Activated naive CD4-positive, alpha-beta T cell treated with anti-CD3 and anti-CD28 coated beads for 36 hours (primary cell): ENCODE measurements around the gene GMEB2. TPM values are rescaled to one million over a fixed set of nuclear protein-coding genes. Genes with fewer than 3 reads are reported as not detected.

Source experiments
- CTCF ChIA-PET: fragments of 350-600 bp; sonication (Branson Sonifier 250); formaldehyde crosslinking; loops from one replicate; lab custom pipeline; 2021; ENCODE audit warnings: antibody characterized with exemption; lab: Charles Lee
- DNase-seq: peaks from one replicate; pipeline ENCODE4 v3.0.0-alpha.2; 2020
- H3K27ac Mint-ChIP-seq: one replicate; pipeline ENCODE4 v1.8.0; 2021; ENCODE audit warnings: mild to moderate bottlenecking, mixed read lengths
- H3K27me3 Mint-ChIP-seq: one replicate; pipeline ENCODE4 v1.8.0; 2021; ENCODE audit warnings: low read depth, mixed read lengths
- H3K36me3 Mint-ChIP-seq: one replicate; pipeline ENCODE4 v1.8.0; 2021; ENCODE audit warnings: low read depth, mixed read lengths
- H3K4me1 Mint-ChIP-seq: one replicate; pipeline ENCODE4 v1.8.0; 2021; ENCODE audit warnings: low read depth, mixed read lengths
- H3K4me3 Mint-ChIP-seq: one replicate; pipeline ENCODE4 v1.8.0; 2021; ENCODE audit warnings: mild to moderate bottlenecking, moderate library complexity, mixed read lengths
- H3K9me3 Mint-ChIP-seq: one replicate; pipeline ENCODE4 v1.8.0; 2021; ENCODE audit warnings: mixed read lengths
- intact Hi-C: fragments of 100-400 bp; cut with micrococcal nuclease; formaldehyde crosslinking; loops from one replicate; pipeline ENCODE4 v1.15.1; 2023
- total RNA-seq, 2 experiments: library from RNA; stranded (reverse); gene quantifications; one replicate each; pipeline ENCODE4 v1.2.3, GENCODE V29; 2021

The GMEB2 gene
- total RNA-seq, 2 experiments from 2014 or later, result 16.7 to 18.0 TPM

DNA sequence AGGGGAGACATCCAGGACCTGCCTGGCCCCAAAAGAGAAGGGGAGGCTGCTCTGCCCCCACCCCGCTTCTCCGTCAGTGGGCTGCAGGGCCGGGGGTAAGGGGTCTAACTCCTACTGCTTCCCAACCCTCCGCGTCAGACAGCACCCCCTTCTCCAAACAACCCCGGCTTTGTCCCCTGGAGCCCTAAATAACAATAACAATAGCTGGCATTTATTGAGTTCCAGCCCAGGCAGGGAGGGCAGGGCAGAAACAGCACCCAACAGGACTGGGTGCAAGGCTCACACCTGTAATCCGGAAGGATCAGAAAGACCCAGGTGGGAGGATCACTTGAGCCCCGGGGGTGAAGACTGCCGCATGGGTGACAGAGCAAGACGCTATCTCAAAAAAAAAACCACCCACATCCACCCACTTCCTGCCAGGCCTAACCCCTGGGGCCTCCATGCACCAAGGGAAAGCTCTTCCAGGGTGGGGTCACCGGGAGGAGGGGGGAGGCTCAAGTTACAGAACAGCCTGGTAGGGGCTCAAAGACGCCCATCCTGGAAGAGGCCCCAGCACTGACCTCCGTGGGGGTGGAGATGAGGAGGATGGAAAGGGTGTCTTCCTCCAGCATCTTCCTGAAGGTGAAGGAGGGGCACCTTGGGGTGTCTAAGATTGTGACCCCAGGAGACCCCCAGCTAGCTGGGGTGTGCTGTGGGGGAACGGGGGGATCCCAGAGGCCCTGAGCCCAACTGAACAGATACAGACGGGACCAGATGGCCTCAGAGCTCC lies 74.2 kb downstream of the GMEB2 start:
- peak; percentile 43 for DNase-seq
- CTCF ChIA-PET, result interaction anchor here (0.8 to 1.2 kb wide), 3 partner anchors 15 to 155 kb away, joined by 3 to 4 read pairs (median 4); partner anchors contain the start of gene PTK6
- intact Hi-C loops, result loop anchor here (1.0 to 2.0 kb wide), 3 partner anchors 15 to 32 kb away; partner anchors contain the start of genes PPDPF and PTK6
- H3K27me3 Mint-ChIP-seq, result no peaks in the 10 kb centered on the region
- H3K9me3 Mint-ChIP-seq, result no peaks in the 10 kb centered on the region
- peaks cover 13% of the 10 kb centered on the region for H3K4me1 Mint-ChIP-seq
- H3K36me3 Mint-ChIP-seq, result no peaks in the 10 kb centered on the region
- peak overlapping the region; percentile 46 for H3K27ac Mint-ChIP-seq
- H3K4me3 Mint-ChIP-seq, result peak overlapping the region; percentile 24

DNA sequence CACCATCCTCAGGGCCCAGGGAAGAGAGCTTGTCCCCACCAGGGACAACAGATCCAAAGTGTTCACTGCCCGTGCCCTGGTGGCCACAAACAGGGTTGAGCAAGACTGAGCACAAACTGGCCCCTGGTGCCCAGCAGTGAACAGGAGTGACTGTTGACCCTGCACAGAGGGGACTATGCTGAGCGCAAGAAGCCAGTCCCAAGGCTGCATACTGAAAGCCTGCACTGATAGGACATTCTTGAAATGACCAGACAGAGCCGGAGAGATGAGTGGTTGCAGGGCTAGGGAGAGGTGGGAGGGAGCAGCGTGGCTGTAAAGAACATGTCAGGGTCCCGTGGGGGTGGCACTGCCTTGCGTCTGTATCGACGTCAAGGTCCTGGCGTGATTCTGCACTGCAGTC lies 75.8 kb downstream of the GMEB2 start:
- Mint-ChIP-seq H3K4me1 (peaks cover 16% of the 10 kb centered on the region), H3K9me3 (no peaks in the 10 kb centered on the region), H3K27me3 (no peaks in the 10 kb centered on the region), H3K36me3 (no peaks in the 10 kb centered on the region), H3K4me3 (no peak overlapping the region), H3K27ac (no peak overlapping the region)
- DNase-seq, result no peak
- CTCF ChIA-PET, result interaction anchor here (1.5 kb wide), 1 partner anchor 13 kb away, joined by 5 read pairs; the partner anchor contains the start of gene PTK6
- intact Hi-C loops, result no loop called here

GRCh38 chr20:63549679-63550282 lies 77.1 kb downstream of the GMEB2 start:
- CTCF ChIA-PET, result interaction anchor here (0.6 kb wide), 1 partner anchor 386 kb away, joined by 3 read pairs; no protein-coding TSS in a partner anchor
- H3K4me1 Mint-ChIP-seq, result peaks cover 16% of the 10 kb centered on the region
- H3K36me3 Mint-ChIP-seq, result no peaks in the 10 kb centered on the region

DNA sequence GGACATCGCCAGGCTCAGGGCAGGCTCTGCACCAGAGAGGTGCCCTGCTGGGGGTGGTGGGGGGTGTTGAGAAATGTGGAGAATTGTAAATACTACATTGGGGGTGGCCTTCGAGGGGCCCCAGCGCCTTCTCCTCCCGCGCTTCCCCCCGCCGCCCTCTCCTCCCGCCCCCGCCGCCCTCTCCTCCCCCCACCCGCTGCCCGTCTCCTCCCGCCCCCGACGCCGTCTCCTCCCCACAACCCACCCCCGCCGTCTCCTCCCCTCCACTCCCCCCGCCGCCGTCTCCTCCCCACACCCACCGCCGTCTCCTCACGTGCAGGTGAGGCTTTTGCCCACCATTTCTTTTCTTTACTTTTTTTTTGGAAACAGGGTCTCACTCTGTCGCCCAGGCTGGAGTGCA lies 77.9 kb downstream of the GMEB2 start:
- intact Hi-C loops, result no loop called here
- Mint-ChIP-seq H3K36me3 (no peaks in the 10 kb centered on the region), H3K9me3 (no peaks in the 10 kb centered on the region), H3K4me3 (no peak overlapping the region), H3K27ac (no peak overlapping the region), H3K4me1 (peaks cover 16% of the 10 kb centered on the region), H3K27me3 (no peaks in the 10 kb centered on the region)
- DNase-seq, result no peak
- CTCF ChIA-PET, result no interaction called here

More at GRCh38 chr20:63549679-63550282, 77.1 kb downstream of the GMEB2 start:
- DNase-seq, result no peak
- Mint-ChIP-seq H3K27ac (no peak overlapping the region), H3K4me3 (no peak overlapping the region), H3K27me3 (no peaks in the 10 kb centered on the region), H3K9me3 (no peaks in the 10 kb centered on the region)
- intact Hi-C loops, result no loop called here

DNA sequence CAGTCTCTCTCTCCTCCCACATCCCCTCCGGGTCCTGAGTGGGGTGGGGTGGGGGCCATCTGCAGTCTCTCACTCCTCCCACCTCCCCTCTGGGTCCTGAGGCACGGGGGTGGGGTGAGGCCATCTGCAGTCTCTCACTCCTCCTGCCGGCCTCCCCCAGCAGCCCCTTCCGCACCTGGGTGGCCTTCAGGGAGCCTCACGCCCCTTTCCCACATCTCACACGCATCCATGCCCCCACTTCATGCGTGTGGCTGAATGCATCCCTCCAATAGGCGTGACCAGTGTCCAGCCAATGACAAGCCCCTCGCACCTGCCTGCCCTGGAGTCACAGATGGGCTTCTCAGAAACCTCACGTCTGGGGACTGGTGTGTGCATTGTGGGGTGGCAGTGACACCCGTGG lies 78.4 kb downstream of the GMEB2 start:
- H3K27me3 Mint-ChIP-seq, result no peaks in the 10 kb centered on the region
- H3K36me3 Mint-ChIP-seq, result no peaks in the 10 kb centered on the region
- intact Hi-C loops, result no loop called here
- CTCF ChIA-PET, result no interaction called here
- no peak overlapping the region for H3K4me3 Mint-ChIP-seq
- no peaks in the 10 kb centered on the region for H3K9me3 Mint-ChIP-seq
- H3K4me1 Mint-ChIP-seq, result peaks cover 16% of the 10 kb centered on the region
- H3K27ac Mint-ChIP-seq, result no peak overlapping the region
- DNase-seq, result no peak

DNA sequence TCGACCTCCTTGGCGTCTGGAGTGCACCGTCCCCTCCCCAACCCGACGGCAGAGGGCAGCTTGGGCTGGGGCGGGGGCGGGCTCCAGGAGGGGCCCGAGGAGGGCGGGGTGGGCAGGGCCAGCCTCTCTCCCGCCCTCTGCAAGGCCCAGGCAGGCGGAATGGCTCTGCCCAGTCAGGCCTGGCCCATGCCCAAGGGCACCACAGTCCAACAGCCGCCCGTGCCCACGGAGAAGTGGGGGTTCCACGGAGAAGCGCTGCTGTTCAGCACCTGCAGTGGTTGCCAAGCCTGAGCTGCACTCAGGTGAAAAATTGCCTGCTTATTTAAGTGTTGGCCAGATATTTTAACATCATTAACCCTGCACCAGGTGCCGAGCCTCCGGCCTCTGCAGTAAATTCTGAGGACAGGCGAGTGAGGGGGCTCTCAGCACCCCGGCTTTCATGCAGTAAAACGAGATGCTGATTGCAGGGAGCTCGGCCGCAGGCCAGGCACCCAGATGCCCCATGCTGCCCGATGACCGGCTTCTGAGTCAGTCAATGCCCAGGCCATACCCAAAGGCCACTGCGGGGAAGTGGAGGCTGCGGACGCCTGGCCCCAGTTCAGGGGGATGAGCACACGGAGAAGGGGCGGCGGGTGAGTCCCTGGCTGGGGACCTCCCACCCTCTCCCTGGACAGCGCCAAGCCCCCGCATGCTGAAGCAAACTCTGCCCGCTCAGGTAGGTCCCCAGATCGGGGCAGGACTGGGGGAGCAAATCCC lies 79.0 kb downstream of the GMEB2 start, which contains the start of gene SRMS:
Gene SRMS (minus strand): TSS at position 25 of the 756 bp plus-strand sequence. CDS start 286 bp downstream, outside the sequence.
- CTCF ChIA-PET, result no interaction called here
- no peaks in the 10 kb centered on the region for H3K9me3 Mint-ChIP-seq
- no peak within 1 kb of the TSS for H3K27ac Mint-ChIP-seq
- no peak for DNase-seq
- no peaks in the 10 kb centered on the region for H3K36me3 Mint-ChIP-seq
- peaks cover 13% of the 10 kb centered on the region for H3K4me1 Mint-ChIP-seq
- intact Hi-C loops, result no loop called here
- no peak within 1 kb of the TSS for H3K4me3 Mint-ChIP-seq
- no peaks in the 10 kb centered on the region for H3K27me3 Mint-ChIP-seq

- intact Hi-C loops, result no loop called here
- Mint-ChIP-seq H3K4me1 (peaks cover 8% of the 10 kb centered on the region), H3K27ac (no peak overlapping the region), H3K9me3 (no peaks in the 10 kb centered on the region), H3K36me3 (no peaks in the 10 kb centered on the region), H3K4me3 (no peak overlapping the region), H3K27me3 (no peaks in the 10 kb centered on the region)
- DNase-seq, result no peak
- CTCF ChIA-PET, result no interaction called here
Measured at GRCh38 chr20:63546956-63547724, 79.8 kb downstream of the GMEB2 start.

- Mint-ChIP-seq H3K27ac (no peak overlapping the region), H3K27me3 (no peaks in the 10 kb centered on the region), H3K9me3 (no peaks in the 10 kb centered on the region), H3K4me3 (no peak overlapping the region), H3K36me3 (no peaks in the 10 kb centered on the region), H3K4me1 (peaks cover 8% of the 10 kb centered on the region)
- CTCF ChIA-PET, result no interaction called here
- DNase-seq, result no peak
- intact Hi-C loops, result no loop called here
Measured at GRCh38 chr20:63546256-63546955, 80.5 kb downstream of the GMEB2 start.

- no peaks in the 10 kb centered on the region for H3K36me3 Mint-ChIP-seq
- DNase-seq, result no peak
- no peak overlapping the region for H3K27ac Mint-ChIP-seq
- intact Hi-C loops, result no loop called here
- no peaks in the 10 kb centered on the region for H3K9me3 Mint-ChIP-seq
- H3K4me1 Mint-ChIP-seq, result peaks cover 8% of the 10 kb centered on the region
- CTCF ChIA-PET, result no interaction called here
- no peaks in the 10 kb centered on the region for H3K27me3 Mint-ChIP-seq
- H3K4me3 Mint-ChIP-seq, result no peak overlapping the region
Measured at GRCh38 chr20:63545814-63546213, 81.1 kb downstream of the GMEB2 start.

DNA sequence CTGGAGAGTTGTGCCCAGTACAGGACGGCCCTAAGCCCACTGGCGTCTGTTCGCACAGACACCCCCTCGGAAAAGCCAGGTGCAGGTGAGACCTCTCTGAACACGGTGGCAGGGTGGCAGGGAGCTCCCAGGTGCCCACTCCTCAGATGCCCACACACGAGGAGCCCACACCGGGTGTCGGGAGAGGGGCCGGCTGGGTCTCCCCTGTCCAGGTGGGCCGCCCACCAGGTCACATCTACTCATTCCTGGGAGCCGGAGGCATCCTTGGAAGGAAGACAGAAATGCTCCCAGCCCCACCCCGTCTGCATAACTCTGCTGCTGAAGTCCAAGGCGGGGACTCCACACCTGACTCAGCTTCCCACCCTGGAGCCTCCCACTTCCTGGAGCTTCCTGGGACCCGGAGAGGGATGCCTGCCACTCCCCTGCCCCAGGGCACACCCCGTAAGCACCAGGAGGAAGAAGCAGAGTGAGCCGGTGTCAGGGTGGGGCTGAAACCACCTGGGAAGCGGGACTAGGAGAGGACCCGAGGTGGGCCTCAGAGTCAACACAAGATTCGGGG lies 81.9 kb downstream of the GMEB2 start:
- Mint-ChIP-seq H3K27me3 (no peaks in the 10 kb centered on the region), H3K27ac (no peak overlapping the region), H3K4me1 (peaks cover 8% of the 10 kb centered on the region), H3K9me3 (no peaks in the 10 kb centered on the region), H3K4me3 (no peak overlapping the region), H3K36me3 (no peaks in the 10 kb centered on the region)
- intact Hi-C loops, result no loop called here
- CTCF ChIA-PET, result no interaction called here
- DNase-seq, result no peak

DNA sequence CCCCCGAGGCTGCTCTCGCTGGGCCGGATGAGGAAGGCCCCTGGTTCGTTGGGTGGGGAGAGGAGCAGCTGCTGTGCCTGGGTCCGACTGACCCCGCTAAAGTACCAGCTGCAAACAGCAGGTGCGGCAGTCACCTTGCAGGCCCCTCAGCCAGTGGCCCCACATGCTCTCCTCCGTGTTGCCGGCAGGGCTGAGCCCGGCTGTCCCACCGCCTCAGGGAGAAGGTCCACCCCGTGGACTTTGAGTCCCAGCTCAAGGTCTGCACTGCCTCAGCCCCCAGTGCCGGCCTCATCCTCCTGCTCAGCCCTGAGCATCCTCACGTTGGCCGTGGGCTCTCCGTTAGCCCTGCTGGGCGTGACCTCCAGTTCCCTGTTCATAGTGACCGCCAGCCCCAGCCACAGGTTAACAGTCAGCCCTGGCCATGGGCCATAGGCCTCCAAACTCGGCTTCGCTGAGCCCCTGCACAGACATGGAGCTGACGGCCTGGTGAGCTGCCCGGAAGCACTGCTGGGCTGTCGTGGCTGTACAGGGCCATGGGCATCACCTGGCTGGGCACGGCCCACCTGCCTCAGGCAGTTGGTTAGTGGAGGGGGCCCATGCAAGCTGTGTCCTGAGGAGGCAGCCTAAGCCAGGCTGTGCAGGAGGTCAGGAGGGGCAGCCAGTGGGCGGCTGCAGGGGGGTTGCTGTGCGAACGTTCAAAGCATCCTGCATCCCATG lies 82.5 kb downstream of the GMEB2 start:
- no peaks in the 10 kb centered on the region for H3K27me3 Mint-ChIP-seq
- no peaks in the 10 kb centered on the region for H3K36me3 Mint-ChIP-seq
- intact Hi-C loops, result no loop called here
- peaks cover 6% of the 10 kb centered on the region for H3K4me1 Mint-ChIP-seq
- no peak for DNase-seq
- CTCF ChIA-PET, result interaction anchor here (0.6 kb wide), 1 partner anchor 41 kb away, joined by 7 read pairs; no protein-coding TSS in a partner anchor
- no peak overlapping the region for H3K4me3 Mint-ChIP-seq
- H3K9me3 Mint-ChIP-seq, result no peaks in the 10 kb centered on the region
- no peak overlapping the region for H3K27ac Mint-ChIP-seq
